ENCODE data around the gene SLC30A2.

Gene SLC30A2

DNA sequence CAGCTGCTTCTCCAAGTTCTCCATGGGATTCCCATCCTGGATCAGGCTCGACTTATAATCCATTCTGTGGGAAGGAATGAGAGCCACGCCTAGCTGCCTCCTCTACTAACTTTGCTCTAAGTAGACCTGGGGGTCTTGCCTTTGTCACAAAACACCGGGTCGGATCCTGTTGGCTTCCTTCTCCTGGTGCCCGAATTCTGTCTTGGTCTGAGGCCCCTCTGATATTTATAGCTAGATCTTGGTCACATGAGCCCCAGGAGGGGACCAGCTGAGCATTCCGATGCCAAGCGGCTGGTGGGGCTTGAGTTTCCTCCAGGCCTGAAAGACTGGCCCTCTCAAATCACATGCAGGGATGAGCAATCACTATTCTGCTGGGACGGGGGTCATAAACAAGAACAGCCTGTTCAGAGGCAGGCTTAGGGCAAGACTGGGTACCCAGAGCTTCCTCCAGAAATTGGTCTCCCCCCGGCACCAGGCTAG is 21.6 kb upstream of the SLC30A2 start, which contains the start of gene TRIM63:
TRIM63 (minus strand) TSS at position 199 of the 480 bp plus-strand sequence; CDS start at position 63, 136 bp downstream.
- Histone ChIP-seq H3K27me3 (peaks cover 49% of the 10 kb centered on the region), H3K4me3 (ENCODE audit: low read depth in 1 of 2, low read length in 1 of 2) (no peak within 1 kb of the TSS), H3K27ac (no peak within 1 kb of the TSS), H3K4me1 (ENCODE audit: control insufficient read depth in 1 of 2, insufficient read depth in 1 of 2, low read depth in 1 of 2, low read length in 1 of 2) (no peaks in the 10 kb centered on the region), H3K36me3 (no peaks in the 10 kb centered on the region), H3K9me3 (no peaks in the 10 kb centered on the region)
- TF ChIP-seq, protein P1, sequence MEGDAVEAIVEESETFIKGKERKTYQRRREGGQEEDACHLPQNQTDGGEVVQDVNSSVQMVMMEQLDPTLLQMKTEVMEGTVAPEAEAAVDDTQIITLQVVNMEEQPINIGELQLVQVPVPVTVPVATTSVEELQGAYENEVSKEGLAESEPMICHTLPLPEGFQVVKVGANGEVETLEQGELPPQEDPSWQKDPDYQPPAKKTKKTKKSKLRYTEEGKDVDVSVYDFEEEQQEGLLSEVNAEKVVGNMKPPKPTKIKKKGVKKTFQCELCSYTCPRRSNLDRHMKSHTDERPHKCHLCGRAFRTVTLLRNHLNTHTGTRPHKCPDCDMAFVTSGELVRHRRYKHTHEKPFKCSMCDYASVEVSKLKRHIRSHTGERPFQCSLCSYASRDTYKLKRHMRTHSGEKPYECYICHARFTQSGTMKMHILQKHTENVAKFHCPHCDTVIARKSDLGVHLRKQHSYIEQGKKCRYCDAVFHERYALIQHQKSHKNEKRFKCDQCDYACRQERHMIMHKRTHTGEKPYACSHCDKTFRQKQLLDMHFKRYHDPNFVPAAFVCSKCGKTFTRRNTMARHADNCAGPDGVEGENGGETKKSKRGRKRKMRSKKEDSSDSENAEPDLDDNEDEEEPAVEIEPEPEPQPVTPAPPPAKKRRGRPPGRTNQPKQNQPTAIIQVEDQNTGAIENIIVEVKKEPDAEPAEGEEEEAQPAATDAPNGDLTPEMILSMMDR (IDR thresholded peaks at IDR 0.05) = no peak

DNA sequence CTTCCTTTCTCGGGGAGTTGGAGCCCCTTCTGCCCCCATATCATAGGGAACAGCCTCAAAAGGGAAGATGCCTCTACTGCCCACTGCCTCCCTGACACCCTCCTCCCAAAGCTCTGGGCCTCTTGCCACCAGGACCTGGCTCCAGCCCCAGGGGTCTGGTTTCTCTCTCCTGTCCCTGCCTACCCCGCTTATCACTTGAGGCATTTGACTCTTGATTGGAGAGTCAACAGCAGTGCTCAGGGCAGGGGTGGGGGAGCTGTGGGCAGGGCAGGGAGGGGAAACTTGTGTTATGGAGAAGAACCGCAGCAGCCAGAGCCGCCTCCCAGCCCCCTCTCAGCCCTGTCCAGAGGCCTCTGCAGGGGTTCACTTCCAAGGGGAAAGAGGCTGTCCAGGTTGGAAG is 20.9 kb upstream of the SLC30A2 start:
- no peaks in the 10 kb centered on the region for H3K4me1 ChIP-seq (ENCODE audit: control insufficient read depth in 1 of 2, insufficient read depth in 1 of 2, low read depth in 1 of 2, low read length in 1 of 2)
- no peaks in the 10 kb centered on the region for H3K9me3 ChIP-seq
- H3K27ac ChIP-seq = no peak overlapping the region
- peaks cover 44% of the 10 kb centered on the region for H3K27me3 ChIP-seq
- TF ChIP-seq, protein P1 (IDR thresholded peaks at IDR 0.05) = no peak
- H3K36me3 ChIP-seq = no peaks in the 10 kb centered on the region
- H3K4me3 ChIP-seq (ENCODE audit: low read depth in 1 of 2, low read length in 1 of 2) = no peak overlapping the region

DNA sequence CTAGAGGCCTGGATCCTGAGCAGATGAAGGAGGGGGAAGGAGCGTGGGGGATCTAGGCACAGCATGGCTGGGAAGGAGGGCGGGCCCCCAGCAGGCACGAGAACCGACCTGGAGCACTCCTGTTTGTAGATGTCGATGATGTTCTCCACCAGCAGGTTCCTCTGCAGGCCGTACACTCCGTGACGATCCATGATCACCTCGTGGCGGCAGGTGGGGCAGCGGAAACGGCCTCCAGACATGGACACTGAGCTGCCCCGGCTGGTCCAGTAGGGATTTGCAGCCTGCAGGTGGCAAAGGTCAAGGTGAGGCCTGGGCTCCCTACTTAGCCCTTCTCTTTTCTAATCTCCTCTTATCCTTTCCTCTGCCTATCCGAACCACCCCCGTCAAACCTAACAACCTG is 20.2 kb upstream of the SLC30A2 start:
- TF ChIP-seq, protein P1 (IDR thresholded peaks at IDR 0.05) = no peak
- H3K27me3 ChIP-seq = peaks cover 41% of the 10 kb centered on the region
- no peaks in the 10 kb centered on the region for H3K9me3 ChIP-seq
- no peaks in the 10 kb centered on the region for H3K4me1 ChIP-seq (ENCODE audit: control insufficient read depth in 1 of 2, insufficient read depth in 1 of 2, low read depth in 1 of 2, low read length in 1 of 2)
- H3K4me3 ChIP-seq (ENCODE audit: low read depth in 1 of 2, low read length in 1 of 2) = no peak overlapping the region
- H3K27ac ChIP-seq = no peak overlapping the region
- H3K36me3 ChIP-seq = no peaks in the 10 kb centered on the region

DNA sequence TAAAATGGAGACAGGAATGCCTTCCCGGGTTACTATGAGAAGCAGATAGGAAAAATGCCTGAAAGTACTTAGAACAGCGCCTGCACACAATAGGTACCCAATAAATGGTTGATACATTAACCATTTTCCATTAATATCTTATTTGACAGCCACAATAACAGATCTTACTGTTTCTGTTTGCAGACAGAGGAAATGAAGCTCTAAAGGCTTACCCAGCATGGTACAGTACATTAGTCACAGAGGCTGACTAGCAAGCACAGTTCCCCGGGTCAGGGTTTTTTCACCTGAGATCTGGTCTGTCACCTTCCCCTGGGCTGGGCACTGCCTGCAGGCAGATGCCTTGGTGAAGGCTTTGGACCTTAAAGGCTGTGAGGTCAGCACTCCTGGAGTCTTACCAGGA is 18.6 kb upstream of the SLC30A2 start:
- H3K36me3 ChIP-seq = no peaks in the 10 kb centered on the region
- no peak overlapping the region for H3K27ac ChIP-seq
- no peaks in the 10 kb centered on the region for H3K9me3 ChIP-seq
- H3K27me3 ChIP-seq = peaks cover 33% of the 10 kb centered on the region
- H3K4me3 ChIP-seq (ENCODE audit: low read depth in 1 of 2, low read length in 1 of 2) = no peak overlapping the region
- TF ChIP-seq, protein P1 (IDR thresholded peaks at IDR 0.05) = no peak
- no peaks in the 10 kb centered on the region for H3K4me1 ChIP-seq (ENCODE audit: control insufficient read depth in 1 of 2, insufficient read depth in 1 of 2, low read depth in 1 of 2, low read length in 1 of 2)

DNA sequence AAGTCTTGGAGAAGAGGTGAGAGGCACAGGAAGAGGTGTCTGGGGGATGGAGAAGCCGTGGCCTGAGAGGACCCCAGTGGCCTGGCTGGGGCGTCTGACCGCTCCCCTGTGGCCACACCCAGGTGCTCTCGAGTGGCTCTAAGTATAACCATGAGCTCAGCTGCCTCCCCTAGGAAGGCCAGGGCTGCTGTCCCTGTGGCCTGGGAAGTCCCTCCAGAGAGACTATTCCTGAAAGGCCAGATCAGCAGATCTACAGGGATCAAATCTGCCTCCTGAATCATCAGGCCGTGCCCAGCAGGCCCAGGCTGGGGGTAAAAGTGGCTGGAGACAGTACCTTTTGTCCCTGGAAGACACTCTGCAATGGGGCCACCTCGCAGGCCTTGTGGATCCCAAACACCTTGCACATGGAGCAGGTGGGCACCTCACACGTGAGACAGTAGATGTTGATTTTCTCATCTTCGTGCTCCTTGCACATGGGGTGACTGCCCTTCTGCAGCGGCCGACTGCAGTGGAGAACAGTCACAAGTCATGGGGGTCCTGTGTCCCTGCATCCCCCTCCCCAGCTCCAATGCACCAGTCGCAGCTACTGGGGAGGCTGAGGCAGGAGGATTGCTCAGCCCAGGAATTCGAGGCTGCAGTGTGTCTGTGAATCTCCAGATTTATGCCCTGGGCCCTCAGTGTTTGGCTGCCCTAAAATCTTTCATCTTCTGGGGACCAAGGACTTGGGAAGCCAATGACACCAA is 15.1 kb upstream of the SLC30A2 start:
- no peaks in the 10 kb centered on the region for H3K36me3 ChIP-seq
- H3K4me3 ChIP-seq (ENCODE audit: low read depth in 1 of 2, low read length in 1 of 2) = no peak overlapping the region
- TF ChIP-seq, protein P1 (IDR thresholded peaks at IDR 0.05) = no peak
- no peaks in the 10 kb centered on the region for H3K4me1 ChIP-seq (ENCODE audit: control insufficient read depth in 1 of 2, insufficient read depth in 1 of 2, low read depth in 1 of 2, low read length in 1 of 2)
- no peaks in the 10 kb centered on the region for H3K9me3 ChIP-seq
- no peak overlapping the region for H3K27ac ChIP-seq
- H3K27me3 ChIP-seq = peaks cover 38% of the 10 kb centered on the region

All from neutrophil (primary cell).